ENCODE results near the gene FMN1.

The FMN1 gene

DNA sequence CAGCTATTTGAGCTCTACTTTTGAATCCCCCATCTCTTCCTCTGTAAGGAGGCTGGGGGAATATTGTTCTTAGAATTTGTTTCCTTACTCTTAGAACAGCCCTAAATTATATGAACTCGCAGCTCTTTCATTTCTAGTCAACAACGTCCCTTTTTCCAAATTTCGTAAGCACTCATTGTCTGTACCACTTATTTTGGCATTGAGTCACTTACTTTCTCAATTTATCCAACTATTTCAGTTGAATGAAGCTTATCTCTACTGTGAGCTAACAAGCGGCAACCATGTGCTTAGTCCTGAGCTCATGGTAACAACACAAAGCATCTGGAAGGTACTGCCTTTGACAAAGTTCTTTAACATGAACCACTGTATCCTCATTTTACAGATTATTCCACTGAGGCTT is 285.6 kb downstream of the FMN1 start:
- DNase-seq, result no peak

DNA sequence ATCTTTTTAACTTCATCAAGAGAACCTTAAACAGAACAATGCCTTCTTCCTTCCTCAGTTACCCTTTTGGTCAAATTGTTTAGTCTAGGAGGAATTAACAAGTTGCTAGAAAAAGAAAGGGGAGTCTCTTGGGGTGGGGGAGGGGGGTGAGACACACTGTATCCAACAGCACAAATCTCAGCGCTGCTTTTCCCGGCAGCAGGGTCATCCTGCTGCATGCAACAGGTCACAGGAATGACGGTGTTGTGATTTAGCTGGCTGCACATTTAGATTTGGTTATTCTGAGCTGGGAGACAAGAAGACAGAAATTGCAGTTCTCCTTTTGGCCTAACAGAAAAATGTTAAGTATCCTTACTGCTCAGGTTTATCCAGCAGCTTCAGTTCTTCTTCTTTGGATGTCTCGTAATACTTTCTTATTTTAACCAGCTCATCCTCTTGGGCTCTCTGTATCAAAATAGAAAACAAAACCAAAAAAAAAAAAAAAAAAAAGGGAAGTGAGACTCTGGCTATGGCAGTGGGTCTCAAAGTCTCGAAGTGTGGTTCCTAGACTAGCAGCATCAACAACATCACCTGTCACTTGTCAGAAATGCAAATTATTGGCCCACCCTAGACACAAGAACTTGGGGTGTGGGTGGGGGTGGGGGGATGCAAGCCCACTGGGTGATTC is 286.2 kb downstream of the FMN1 start:
- DNase-seq, result no peak

GRCh38 chr15:32905481-32905880 is 289.0 kb downstream of the FMN1 start:
- no peak for DNase-seq

DNA sequence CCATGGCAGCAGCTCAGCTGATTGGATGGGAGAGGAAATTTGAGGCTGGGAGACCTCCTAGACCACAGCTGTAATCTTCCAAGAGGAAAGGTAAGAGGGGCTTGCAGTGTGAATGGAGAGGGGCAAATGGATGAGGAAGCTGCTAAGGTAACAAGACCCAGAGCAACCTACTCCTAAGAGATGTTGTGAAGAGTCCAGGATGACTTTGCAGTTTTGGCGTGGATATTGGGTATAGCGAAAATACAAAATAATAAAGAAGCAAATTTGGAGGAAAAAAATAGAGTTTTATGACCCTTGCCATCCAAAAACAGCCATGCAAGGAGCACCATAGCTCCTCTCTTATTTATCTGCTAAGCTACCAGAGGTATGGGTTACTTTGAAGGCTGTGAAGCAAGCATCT is 290.1 kb downstream of the FMN1 start:
- no peak for DNase-seq

DNA sequence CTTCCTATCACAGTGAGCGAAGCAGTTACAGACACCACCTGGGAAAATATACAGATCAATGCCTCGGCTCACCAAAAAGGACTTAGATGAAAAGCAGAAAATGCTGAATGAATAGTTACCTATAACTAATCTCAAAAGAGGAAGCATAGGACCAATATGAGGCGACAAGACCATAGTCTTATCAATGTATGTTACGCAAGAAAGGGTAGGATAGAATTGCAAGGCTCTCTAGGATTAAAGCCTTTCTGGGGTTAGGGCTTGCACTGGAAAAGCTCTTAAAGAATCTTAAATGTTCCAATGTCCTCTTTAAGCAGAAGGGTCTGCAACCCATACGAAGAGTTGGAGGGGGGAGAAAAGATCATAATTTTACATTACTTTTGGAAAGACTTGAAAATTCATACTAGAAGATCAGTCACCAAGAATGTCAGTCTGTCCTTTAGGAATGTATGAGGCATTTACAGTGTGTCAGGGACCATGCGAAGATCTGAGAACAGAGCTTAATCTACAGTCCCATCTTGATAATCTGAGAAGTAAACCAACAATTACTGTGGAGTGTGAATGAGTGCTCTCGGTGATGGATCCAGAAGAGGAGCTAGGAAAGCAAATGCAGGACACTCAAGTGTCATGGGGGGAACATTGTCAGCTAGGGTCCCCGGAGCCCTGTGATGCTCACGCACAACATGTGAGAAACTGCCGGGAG is 290.8 kb downstream of the FMN1 start:
- no peak for DNase-seq

DNA sequence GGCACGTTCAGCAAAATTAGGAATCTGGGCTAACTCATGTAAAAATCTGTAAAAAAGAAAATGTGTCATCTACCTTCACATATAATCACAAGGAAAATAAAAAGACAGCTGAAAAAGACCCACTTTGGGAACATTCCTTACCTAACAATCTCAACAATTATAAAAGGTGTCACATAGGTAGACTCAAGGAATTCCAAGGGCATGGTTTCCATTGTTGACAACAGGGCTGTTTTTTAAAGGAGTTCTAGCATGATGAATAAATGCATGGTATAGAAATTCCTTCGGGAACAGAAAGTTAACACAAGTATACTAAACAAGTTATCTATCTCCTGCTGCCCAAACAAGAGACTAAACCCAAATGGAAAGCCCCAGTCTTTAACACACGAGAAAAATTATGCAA is 292.5 kb downstream of the FMN1 start:
- DNase-seq, result no peak

- DNase-seq, result no peak
Observed at GRCh38 chr15:32901192-32901591, 293.3 kb downstream of the FMN1 start.

DNA sequence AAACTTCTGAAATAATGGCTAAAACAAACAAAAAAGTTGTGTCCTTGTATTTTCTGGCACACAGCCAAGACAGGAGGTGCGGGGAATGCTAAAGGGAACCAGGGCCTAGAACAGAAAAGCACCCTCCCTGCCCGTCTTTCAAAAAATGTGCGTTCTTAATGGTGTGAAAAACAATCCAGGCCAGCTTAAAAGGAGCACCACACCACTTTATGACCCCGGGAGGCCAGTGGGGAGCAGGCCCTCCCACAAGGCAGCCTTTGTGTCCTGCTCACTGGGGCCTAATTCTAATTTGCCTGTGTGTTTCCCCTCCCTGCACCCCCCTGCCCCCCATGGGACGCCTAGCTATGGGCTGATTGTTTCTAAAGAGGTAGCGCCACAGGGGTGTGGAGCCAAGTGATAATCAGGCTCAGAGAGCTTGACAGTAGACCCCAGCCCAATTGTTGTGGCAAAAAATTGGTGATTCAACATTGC is 295.4 kb downstream of the FMN1 start:
- DNase-seq, result no peak

DNA sequence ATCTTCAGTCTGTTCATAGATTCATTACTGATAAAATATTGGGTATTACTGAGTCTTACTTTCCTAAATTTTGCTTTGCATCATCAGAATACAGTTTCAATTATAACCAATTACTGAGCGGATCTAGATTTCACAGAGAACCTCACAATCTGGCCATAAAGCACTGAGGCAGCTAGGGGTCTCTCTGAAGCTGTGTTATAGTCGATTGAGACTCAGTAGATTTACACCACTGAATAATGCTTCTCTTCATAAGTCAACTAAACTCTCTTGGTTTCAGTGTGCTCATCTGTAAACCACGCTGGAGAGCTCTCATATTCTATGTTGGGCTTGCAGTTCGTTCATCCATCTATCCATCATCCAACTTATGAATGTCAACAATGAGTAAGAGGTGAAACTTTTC is 296.1 kb downstream of the FMN1 start:
- no peak for DNase-seq

DNA sequence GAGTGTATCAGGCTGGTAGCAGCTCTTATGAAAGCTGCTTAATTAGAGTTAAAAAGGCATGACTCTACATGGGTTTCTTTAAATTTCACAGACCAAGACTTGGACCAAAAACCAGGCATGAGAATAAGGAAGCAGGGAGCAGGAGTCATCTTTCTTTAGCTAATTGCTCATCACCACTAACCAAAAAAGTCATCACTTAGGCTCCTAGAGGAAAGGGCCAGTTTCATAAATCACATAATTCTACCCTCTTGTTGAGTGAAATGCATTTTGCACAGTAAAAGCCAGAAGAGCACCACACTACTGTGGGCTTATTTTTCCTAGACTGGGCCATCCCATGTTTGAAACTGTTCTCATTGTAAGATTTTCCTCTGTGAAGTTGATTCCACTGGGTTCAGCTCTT is 301.1 kb downstream of the FMN1 start:
- DNase-seq, result no peak

- no peak for DNase-seq
Observed at GRCh38 chr15:32889214-32889613, 305.3 kb downstream of the FMN1 start.

GRCh38 chr15:32888221-32888761 is 306.2 kb downstream of the FMN1 start:
- no peak for DNase-seq

DNA sequence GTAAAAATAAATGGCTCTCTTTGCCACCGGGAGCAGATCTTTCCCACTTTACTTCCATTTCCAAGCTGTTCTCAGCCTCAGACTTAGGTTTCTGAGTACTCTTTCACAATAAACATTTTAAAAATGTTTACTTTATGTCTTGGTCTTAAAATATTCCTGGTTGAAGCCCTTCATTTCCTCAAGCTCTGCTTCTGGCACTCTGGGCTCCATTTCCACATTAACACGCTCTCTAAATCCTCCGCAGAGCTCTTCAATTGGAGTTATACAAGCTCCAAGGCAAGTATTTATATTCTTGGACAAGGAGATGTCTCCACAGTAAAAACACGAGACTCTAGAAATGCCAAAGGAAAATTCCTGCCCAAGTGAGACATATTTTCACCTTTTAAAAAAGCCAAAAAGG is 307.4 kb downstream of the FMN1 start:
- no peak for DNase-seq

DNA sequence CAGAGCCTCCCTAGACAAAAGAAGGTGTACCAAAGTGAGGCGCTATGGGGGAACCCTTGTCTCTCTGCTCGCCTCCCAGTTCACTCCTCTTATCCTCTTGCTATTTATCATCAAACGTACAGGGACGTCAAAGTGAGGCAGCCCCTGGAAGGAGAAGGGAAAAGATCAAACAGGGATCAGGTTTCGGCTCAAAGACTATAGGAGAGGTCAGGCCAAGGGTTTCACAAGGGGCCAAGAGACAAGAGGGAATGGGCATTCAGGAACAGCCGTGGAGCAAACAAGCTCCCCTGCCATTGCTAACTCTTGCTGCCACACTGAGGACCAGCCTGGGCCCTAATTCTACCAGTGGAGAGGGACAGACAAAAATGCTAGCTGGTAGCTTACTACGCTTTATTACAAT is 308.1 kb downstream of the FMN1 start:
- DNase-seq, result no peak

DNA sequence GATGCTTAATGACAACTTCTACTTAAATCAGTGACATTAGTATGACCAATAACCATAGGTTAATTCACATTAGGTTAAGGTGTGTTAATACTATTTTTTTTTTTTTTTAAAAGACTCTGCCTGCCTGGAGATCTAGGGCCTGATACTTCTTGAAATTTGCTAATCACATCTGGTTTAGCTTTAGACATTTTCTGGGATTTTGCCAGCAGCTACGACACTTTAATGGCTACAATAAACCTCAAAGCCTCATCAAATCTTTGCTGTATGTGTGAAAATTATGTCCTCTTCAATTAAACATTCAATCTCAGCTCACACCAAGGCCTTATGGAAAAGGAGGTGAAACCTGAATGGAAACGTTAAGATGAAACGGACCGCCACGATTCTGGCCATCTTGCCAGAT is 308.8 kb downstream of the FMN1 start:
- no peak for DNase-seq

DNA sequence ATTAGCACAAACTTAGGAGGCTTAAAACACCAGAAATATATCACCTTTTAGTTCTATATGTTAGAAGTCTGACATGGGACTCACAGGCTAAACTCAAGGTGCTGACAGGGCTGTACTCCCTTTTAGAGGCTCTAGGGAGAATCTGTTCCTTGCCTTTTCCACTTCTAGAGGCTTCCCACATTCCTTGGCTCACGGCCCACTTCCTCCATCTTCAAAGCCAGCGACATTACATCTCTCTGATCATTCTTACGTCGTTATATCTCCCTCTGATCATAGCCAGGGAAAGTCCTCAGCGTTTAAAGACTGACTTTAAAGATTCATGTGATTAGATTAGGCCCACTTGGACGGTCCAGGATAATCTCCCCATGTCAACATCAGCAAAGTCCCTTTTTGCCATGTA is 310.4 kb downstream of the FMN1 start:
- no peak for DNase-seq

DNA sequence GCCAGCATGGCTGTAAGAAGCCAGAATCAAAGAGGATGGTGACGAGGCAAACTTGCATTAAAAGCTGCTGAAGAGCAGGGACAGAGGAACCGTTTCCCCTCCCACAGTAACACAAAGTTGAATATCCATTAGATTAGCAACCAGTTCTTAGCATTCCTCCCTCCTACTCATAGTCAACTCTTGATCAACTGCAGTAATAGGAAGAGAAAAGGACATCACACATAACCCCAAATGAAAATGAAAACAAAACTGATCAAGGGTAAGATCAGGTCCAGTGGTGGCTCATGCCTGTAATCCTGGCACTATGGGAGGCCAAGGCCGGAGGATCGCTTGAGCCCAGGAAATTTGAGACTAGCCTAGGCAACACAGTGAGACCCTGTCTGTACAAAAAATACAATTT is 311.6 kb downstream of the FMN1 start:
- DNase-seq, result no peak

- no peak for DNase-seq
Observed at GRCh38 chr15:32881528-32881927, 313.0 kb downstream of the FMN1 start.

- DNase-seq, result no peak
Observed at GRCh38 chr15:32880642-32881041, 313.9 kb downstream of the FMN1 start.

DNA sequence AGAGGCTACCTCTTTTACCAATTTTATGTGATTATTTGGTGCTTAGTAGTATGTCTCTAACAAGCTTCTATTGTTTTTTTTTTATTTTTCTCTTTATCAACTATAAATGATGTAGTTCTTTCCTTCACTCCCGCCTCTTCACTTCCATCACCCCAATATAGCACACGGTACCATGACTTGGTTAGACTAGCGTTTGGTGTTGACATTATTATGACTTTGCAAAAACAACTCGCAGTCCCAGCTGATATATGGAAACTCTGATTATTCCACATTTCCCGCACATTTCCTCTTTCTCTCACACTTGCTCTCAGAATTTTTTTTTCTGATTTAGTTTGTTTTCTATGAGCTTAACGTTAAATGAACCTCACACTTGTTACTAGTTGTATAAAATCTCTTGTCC is 314.5 kb downstream of the FMN1 start:
- no peak for DNase-seq

DNA sequence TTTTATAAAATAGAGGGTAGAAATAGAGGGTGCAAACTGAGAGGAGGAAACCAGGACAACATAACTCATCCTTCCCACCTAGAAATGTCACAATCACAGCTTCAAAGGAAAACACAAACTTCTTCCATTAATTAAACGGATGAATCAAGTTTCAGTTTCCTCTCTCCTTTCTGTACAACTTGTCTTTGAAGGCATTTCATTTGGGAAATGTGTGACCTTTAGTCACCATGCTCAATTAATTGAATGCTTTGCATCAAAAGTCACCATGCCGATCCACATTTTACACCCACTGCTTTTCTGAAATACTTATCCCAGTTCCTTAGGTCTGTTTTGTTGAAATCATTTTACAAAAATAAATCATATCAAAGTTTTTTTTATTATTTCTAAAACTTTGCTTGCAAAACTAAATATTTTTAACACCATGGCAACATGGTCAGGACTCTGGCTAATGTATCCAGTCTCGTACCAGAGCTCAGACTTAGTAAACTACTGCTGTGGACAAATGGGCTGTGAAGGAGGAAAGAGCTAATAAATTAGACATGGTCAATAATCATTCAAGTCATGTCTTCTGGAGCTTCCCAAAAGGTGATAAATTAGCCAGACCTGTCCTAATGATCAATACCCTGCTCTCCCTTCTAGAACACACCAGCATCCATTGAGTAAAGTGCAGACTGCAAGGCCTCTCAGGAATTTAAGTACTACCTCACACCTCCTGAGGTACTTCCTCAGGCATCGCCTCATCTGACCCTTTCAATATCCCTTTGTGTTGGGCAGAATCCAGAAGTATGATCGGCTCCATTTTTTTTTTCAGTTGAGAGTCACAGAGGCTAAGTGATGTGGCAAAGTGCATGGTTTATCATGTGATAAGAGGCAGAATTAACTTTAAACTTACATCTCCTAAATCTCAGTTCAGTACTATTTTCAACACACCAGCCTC is 315.4 kb downstream of the FMN1 start:
- no peak for DNase-seq

- DNase-seq, result no peak
Observed at GRCh38 chr15:32878342-32878741, 316.2 kb downstream of the FMN1 start.

DNA sequence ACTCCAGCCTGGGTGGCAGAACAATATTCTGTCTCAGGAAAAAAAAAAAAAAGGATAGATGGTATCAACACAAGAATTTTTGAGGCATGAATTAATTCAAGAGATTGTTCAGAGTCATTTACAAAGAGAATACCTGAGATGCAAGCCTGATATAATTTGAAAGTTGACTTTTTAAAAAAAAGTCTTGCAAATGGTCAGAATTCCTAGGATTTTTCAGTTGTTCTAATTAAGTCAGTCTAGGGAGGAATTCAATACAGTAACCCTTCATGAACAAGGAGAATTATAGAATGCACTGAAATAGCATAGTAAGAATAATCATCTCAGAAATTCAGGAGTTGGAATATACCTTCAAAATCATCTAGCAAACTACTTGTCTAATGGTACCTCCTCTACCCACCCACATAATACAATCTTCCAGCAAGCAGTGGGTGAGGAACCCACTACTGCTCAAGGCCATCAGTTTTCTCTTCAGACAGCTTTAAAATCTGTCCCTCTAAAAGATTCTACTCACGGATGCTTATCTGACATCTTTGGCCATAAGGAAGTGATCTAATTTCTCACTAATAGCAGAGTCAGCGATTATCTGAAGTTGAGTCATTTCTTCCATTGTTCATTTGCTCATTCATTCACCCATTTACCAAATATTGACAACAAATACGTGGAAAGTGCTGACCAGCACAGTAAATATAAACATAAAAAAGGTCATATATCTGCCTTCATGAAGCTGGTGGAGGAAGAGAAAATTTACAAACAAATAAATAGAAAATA is 317.1 kb downstream of the FMN1 start:
- no peak for DNase-seq
